ENCODE data around the gene VPS25.

Gene VPS25

GRCh38 chr17:42780851-42781638 lies 7.8 kb downstream of the VPS25 start:
- H3K36me3 ChIP-seq (ENCODE audit: insufficient read depth, low read length) = peaks cover 40% of the 10 kb centered on the region
- H3K27me3 ChIP-seq (ENCODE audit: insufficient read depth, low read length, poor library complexity) = no peaks in the 10 kb centered on the region
- H3K79me2 ChIP-seq (ENCODE audit: insufficient read depth, low read length) = no peaks in the 10 kb centered on the region
- no peak overlapping the region for H2AFZ ChIP-seq (ENCODE audit: low read depth, low read length)
- no peak for TF ChIP-seq EZH2 (IDR thresholded peaks at IDR 0.05; ENCODE audit: borderline replicate concordance, low read depth, low read length, severe bottlenecking)
- TF ChIP-seq, protein P1, sequence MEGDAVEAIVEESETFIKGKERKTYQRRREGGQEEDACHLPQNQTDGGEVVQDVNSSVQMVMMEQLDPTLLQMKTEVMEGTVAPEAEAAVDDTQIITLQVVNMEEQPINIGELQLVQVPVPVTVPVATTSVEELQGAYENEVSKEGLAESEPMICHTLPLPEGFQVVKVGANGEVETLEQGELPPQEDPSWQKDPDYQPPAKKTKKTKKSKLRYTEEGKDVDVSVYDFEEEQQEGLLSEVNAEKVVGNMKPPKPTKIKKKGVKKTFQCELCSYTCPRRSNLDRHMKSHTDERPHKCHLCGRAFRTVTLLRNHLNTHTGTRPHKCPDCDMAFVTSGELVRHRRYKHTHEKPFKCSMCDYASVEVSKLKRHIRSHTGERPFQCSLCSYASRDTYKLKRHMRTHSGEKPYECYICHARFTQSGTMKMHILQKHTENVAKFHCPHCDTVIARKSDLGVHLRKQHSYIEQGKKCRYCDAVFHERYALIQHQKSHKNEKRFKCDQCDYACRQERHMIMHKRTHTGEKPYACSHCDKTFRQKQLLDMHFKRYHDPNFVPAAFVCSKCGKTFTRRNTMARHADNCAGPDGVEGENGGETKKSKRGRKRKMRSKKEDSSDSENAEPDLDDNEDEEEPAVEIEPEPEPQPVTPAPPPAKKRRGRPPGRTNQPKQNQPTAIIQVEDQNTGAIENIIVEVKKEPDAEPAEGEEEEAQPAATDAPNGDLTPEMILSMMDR (IDR thresholded peaks at IDR 0.05; ENCODE audit: borderline replicate concordance, extremely low read depth, low read length, poor library complexity, severe bottlenecking) = no peak
- H3K4me3 ChIP-seq (ENCODE audit: low read depth in 1 of 2, low read length in 2 of 2) = no peak overlapping the region
- no peaks in the 10 kb centered on the region for H4K20me1 ChIP-seq (ENCODE audit: insufficient read depth, low read length)
- no peak overlapping the region for H3K9ac ChIP-seq (ENCODE audit: low read depth, low read length)
- no peaks in the 10 kb centered on the region for H3K4me1 ChIP-seq (ENCODE audit: insufficient read depth, low read length)
- no peak overlapping the region for H3K27ac ChIP-seq (ENCODE audit: low read length)
- DNase-seq (no peak), ATAC-seq (ENCODE audit: insufficient read depth, low read depth) (peak; percentile 13; the same call in 1 of the 3 replicates)
- H3K4me2 ChIP-seq (ENCODE audit: insufficient read depth, low read length) = no peak overlapping the region
- H3K9me3 ChIP-seq (ENCODE audit: insufficient read depth, low read length, severe bottlenecking) = no peaks in the 10 kb centered on the region

DNA sequence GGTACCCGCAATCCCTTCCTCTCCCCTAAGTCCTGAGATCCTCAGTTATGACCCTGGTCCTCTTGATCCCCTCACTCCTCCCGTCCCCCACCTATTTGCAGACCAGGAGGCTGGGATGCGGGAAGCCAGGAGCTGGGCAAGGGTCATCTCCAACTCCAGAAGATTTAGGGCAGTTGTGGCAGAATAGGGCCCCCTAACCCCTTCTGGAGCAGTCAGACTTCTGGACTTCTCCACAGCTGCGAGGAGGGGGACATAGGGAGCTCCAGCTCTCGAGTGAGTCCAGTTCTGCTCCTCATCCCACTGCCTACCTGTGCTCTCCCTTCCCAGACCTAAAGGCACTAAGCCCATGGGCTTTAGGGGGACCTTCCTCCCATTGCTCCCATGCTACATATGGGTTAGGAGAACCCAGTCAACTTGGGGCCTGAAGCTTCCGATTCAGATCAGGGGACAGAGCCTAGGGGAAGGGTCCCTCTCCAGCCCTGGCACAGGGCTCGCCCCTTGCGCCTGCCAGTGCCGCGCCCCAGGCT lies 8.5 kb downstream of the VPS25 start:
- no peaks in the 10 kb centered on the region for H3K4me1 ChIP-seq (ENCODE audit: insufficient read depth, low read length)
- no peak overlapping the region for H3K4me2 ChIP-seq (ENCODE audit: insufficient read depth, low read length)
- TF ChIP-seq, protein P1 (IDR thresholded peaks at IDR 0.05; ENCODE audit: borderline replicate concordance, extremely low read depth, low read length, poor library complexity, severe bottlenecking) = no peak
- TF ChIP-seq EZH2 (IDR thresholded peaks at IDR 0.05; ENCODE audit: borderline replicate concordance, low read depth, low read length, severe bottlenecking) = no peak
- 0 out of 3 replicates have a peak, but pooled peaks have one; percentile 10 for ATAC-seq (ENCODE audit: insufficient read depth, low read depth)
- H3K9me3 ChIP-seq (ENCODE audit: insufficient read depth, low read length, severe bottlenecking) = no peaks in the 10 kb centered on the region
- H3K27me3 ChIP-seq (ENCODE audit: insufficient read depth, low read length, poor library complexity) = no peaks in the 10 kb centered on the region
- H2AFZ ChIP-seq (ENCODE audit: low read depth, low read length) = no peak overlapping the region
- DNase-seq = no peak
- no peak overlapping the region for H3K4me3 ChIP-seq (ENCODE audit: low read depth in 1 of 2, low read length in 2 of 2)
- no peaks in the 10 kb centered on the region for H4K20me1 ChIP-seq (ENCODE audit: insufficient read depth, low read length)
- H3K27ac ChIP-seq (ENCODE audit: low read length) = no peak overlapping the region
- H3K9ac ChIP-seq (ENCODE audit: low read depth, low read length) = no peak overlapping the region
- no peaks in the 10 kb centered on the region for H3K79me2 ChIP-seq (ENCODE audit: insufficient read depth, low read length)
- H3K36me3 ChIP-seq (ENCODE audit: insufficient read depth, low read length) = peaks cover 35% of the 10 kb centered on the region

DNA sequence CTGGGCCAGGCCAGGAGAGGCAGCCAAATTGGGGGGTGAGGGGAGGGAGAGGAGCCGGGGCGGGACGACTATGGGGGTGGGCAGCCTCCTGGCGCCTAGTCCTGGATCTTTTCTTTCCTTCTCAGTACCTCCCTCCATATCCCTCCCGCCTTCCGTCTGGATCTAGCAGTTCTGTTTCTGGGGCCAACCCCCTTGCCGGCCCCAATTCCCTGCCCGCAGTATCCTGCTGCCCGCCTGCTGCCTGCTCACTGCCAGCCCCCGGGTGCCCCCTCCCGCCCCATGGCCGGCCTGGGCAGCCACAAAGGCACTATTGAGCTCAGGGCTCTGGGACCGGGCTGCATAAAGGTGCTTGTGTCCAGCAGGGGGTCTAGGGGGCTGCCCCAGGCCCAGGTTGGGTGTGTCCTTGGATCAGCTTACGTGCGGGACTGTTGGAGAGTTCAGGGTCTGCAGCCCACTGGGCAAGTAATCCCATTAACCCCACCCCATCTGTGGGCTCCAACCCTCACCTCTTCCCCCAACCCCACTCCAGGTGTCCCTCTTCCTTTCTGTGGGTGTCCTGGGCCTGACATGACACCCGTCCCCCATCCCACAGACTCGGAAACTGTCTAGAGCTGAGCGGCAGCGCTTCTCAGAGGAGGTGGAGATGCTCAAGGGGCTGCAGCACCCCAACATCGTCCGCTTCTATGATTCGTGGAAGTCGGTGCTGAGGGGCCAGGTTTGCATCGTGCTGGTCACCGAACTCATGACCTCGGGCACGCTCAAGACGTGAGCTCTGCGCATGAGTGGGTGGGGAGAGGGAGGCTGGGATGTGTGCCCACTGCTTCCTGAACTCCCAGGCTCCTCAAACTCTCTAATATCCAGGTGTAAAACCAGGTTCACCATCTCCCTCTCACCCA lies 9.2 kb downstream of the VPS25 start:
- Histone ChIP-seq H3K36me3 (ENCODE audit: insufficient read depth, low read length) (peaks cover 32% of the 10 kb centered on the region), H3K27me3 (ENCODE audit: insufficient read depth, low read length, poor library complexity) (no peaks in the 10 kb centered on the region), H3K4me2 (ENCODE audit: insufficient read depth, low read length) (no peak overlapping the region), H3K27ac (ENCODE audit: low read length) (no peak overlapping the region), H3K4me3 (ENCODE audit: low read depth in 1 of 2, low read length in 2 of 2) (no peak overlapping the region), H3K4me1 (ENCODE audit: insufficient read depth, low read length) (no peaks in the 10 kb centered on the region), H4K20me1 (ENCODE audit: insufficient read depth, low read length) (no peaks in the 10 kb centered on the region), H3K9ac (ENCODE audit: low read depth, low read length) (no peak overlapping the region), H2AFZ (ENCODE audit: low read depth, low read length) (no peak overlapping the region), H3K79me2 (ENCODE audit: insufficient read depth, low read length) (no peaks in the 10 kb centered on the region), H3K9me3 (ENCODE audit: insufficient read depth, low read length, severe bottlenecking) (no peaks in the 10 kb centered on the region)
- ATAC-seq (ENCODE audit: insufficient read depth, low read depth) (no peak), DNase-seq (no peak)
- TF ChIP-seq, protein P1 (IDR thresholded peaks at IDR 0.05; ENCODE audit: borderline replicate concordance, extremely low read depth, low read length, poor library complexity, severe bottlenecking) = no peak
- no peak for TF ChIP-seq EZH2 (IDR thresholded peaks at IDR 0.05; ENCODE audit: borderline replicate concordance, low read depth, low read length, severe bottlenecking)

Data from DND-41 (cell line).